ENCODE data around the gene UBL4A.
A peak's percentile ranks its signal among the peaks of the same experiment; 100 is the strongest.
"Not testable (repeated sequence)": the region's sequence is repeated elsewhere in the genome, so short reads cannot be mapped to it uniquely, and the experiment has no call there.

Gene UBL4A

GRCh38 chrX:154507673-154508383 is 21.4 kb upstream of the UBL4A start:
- DNase-seq: no peak

- DNase-seq: no peak
Observed at GRCh38 chrX:154506483-154507332, 20.3 kb upstream of the UBL4A start.

GRCh38 chrX:154505734-154506133 is 19.3 kb upstream of the UBL4A start:
- no peak for DNase-seq

- DNase-seq: no peak
Observed at GRCh38 chrX:154502989-154503388, 16.6 kb upstream of the UBL4A start.

GRCh38 chrX:154502098-154502497 is 15.7 kb upstream of the UBL4A start:
- DNase-seq: no peak

- DNase-seq: not testable (repeated sequence)
Observed at GRCh38 chrX:154501423-154501822, 15.0 kb upstream of the UBL4A start.

GRCh38 chrX:154496591-154497137 is 10.2 kb upstream of the UBL4A start:
- not testable (repeated sequence) for DNase-seq

GRCh38 chrX:154495472-154495922 is 9.1 kb upstream of the UBL4A start:
- DNase-seq: no peak

- DNase-seq: no peak
Observed at GRCh38 chrX:154494715-154495114, 8.3 kb upstream of the UBL4A start.

- DNase-seq: peak; percentile 94
Observed at GRCh38 chrX:154490414-154491083, 4.1 kb upstream of the UBL4A start, which contains the start of gene SLC10A3. Gene SLC10A3 (minus strand): TSS chrX:154490629. CDS start chrX:154488940, 1,689 bp downstream.

GRCh38 chrX:154490021-154490413 is 3.6 kb upstream of the UBL4A start:
- peak in 1 of 2 donors; percentile 37 for DNase-seq

GRCh38 chrX:154489182-154489581 is 2.8 kb upstream of the UBL4A start:
- DNase-seq: no peak

- no peak for DNase-seq
Observed at GRCh38 chrX:154488336-154489075, 2.1 kb upstream of the UBL4A start.

- DNase-seq: no peak
Observed at GRCh38 chrX:154487518-154488290, 1.3 kb upstream of the UBL4A start.

- peak in 1 of 2 donors; percentile 43 for DNase-seq
Observed at GRCh38 chrX:154486052-154486395, 391 bp downstream of the UBL4A start.

GRCh38 chrX:154485150-154486051 is 1.0 kb downstream of the UBL4A start:
- DNase-seq: no peak

GRCh38 chrX:154484255-154485149 is 1.9 kb downstream of the UBL4A start:
- DNase-seq: no peak

- no peak for DNase-seq
Observed at GRCh38 chrX:154483325-154483724, 3.1 kb downstream of the UBL4A start.

- no peak for DNase-seq
Observed at GRCh38 chrX:154482786-154483185, 3.6 kb downstream of the UBL4A start.

All from CD4-positive, alpha-beta T cell treated with Interferon alpha-2 for 1 hour (primary cell).